A172 (cell line): Measurements from ENCODE around the gene ALAS2. TPM values are rescaled to one million over a fixed set of nuclear protein-coding genes. Genes with fewer than 3 reads are reported as not detected.
"Not testable (repeated sequence)": the region's sequence is repeated elsewhere in the genome, so short reads cannot be mapped to it uniquely, and the experiment has no call there.

Source experiments
- DNase-seq: peaks from one replicate; pipeline ENCODE4 v3.0.0-alpha.2; 2015; ENCODE audit warnings: low spot score
- total RNA-seq: library from RNA; depleted of rRNA; stranded (reverse); fragments of >200 nt; shearing (Covaris generic); gene quantifications from 2 replicates; pipeline ENCODE4 v1.2.3, GENCODE V29; 2014; rRNA removed

The ALAS2 gene, protein sequence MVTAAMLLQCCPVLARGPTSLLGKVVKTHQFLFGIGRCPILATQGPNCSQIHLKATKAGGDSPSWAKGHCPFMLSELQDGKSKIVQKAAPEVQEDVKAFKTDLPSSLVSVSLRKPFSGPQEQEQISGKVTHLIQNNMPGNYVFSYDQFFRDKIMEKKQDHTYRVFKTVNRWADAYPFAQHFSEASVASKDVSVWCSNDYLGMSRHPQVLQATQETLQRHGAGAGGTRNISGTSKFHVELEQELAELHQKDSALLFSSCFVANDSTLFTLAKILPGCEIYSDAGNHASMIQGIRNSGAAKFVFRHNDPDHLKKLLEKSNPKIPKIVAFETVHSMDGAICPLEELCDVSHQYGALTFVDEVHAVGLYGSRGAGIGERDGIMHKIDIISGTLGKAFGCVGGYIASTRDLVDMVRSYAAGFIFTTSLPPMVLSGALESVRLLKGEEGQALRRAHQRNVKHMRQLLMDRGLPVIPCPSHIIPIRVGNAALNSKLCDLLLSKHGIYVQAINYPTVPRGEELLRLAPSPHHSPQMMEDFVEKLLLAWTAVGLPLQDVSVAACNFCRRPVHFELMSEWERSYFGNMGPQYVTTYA
- not detected in 2 replicates for total RNA-seq

DNA sequence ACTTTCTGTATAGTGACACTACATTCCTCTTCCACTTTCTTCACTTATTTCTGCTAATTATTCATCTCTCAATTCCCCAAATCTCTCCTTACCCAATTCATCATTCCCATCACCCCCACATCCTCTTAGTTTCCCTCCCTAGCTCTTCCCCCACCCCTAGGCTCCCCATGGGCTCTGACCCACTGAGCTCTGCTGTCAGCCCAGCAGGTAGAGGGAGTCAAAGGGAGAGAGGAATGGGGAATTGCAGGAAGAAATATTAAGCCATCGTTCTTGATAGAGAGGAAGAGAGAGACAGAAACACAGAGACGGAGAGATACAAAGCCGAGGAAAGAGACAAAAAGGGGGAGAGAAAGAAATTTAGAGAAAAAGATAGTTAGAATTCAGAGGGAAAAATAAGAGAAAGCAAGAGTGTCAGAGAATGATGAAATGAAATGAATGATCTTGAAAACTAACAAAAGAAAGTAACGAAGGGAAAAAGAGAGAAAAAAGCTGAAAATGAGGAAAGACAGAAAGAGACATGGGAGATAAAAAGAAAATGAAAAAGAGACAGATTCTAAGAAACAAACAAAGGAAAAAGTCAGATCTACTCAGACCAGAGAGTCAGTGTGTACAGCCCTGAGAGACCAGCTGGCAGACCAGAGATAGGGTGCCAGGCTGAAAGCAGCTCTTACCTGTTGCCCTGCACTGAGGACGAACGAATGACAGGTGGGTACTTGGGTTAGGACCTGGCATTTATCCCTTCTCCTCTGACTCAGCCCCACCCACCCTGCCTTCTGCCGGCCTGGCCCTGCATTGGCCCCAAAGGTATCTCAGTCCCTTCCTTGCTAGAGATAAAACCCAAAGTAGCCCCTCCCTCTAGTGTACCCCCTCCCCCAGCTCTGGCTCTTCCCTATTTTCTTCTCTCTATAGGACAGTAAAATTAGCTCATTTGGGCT, at the start of gene ALAS2:
Gene ALAS2 (minus strand): TSS at position 707 of the 935 bp plus-strand sequence. CDS start 4,977 bp downstream, outside the sequence.
- DNase-seq, result no peak

DNA sequence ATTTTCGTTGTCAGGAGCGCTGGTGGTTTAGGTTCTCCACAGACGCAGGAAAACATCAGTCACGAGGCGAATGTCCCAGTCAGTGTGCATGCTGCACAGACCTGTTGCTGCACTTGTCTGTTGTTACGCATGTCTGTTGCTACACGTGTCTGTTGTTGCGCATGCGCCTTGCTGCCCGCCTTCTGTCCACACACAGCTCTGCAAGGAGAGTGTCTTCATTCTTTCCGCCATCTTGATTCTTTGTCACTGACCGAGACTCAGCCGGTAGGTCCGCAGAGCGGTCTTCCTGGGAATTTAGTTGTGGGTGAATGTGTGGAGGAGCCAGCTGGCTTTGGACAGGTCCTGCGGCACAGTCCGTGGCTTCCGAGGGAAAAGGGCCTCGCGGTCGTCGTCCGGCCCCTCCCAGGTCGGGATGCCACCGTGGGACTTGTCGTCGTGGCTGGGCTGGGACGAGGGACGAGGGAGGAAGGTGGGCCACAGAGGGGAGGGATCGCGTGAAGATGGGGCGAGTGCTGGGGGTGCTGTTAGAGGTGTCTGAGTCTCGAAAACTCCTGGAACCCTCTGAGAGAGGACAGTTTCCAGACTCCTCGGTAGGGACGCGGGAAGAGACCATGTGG, 44.2 kb upstream of the ALAS2 start, which contains the start of gene PAGE2B:
Gene PAGE2B (plus strand): TSS at position 180 of the 617 bp plus-strand sequence. CDS start 1,012 bp downstream, outside the sequence.
- DNase-seq, result no peak

- DNase-seq, result no peak
Observed at GRCh38 chrX:55072286-55072685, 41.5 kb upstream of the ALAS2 start.

- not testable (repeated sequence) for DNase-seq
Observed at GRCh38 chrX:55067180-55067579, 36.4 kb upstream of the ALAS2 start.

- DNase-seq, result peak; percentile 30
Observed at GRCh38 chrX:55057675-55058249, 27.0 kb upstream of the ALAS2 start.

GRCh38 chrX:55056820-55057674, 26.3 kb upstream of the ALAS2 start:
- peak; percentile 11 for DNase-seq

DNA sequence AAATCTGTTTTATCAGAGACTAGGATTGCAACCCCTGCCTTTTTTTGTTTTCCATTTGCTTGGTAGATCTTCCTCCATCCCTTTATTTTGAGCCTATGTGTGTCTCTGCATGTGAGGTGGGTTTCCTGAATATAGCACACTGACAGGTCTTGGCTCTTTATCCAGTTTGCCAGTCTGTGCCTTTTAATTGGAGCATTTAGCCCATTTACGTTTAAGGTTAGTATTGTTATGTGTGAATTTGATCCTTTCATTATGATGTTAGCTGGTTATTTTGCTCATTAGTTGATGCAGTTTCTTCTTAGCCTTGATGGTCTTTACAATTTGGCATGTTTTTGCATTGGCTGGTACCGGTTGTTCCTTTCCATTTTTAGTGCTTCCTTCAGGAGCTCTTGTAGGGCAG, 19.8 kb upstream of the ALAS2 start:
- DNase-seq, result not testable (repeated sequence)

DNA sequence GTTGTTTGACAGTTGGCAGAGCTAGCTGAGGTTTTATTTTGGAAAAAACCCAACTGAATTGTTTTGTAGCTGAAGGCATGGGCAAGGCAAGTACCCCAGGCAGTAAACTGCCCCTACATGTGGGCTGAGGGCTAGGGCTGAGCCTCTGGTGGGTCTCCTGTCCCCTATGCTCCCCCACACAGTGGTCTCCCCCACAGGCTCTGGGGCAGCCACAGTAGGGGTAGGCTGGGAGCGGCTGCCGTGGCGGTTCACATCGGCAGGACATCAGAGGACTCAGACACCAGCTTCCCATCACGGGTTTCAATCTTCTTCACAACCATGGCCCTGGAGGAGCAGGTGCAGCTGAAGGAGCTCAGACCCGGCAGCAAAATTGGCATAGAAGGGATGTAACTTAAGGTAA, 10.7 kb upstream of the ALAS2 start:
- DNase-seq, result no peak

GRCh38 chrX:55039471-55039870, 8.7 kb upstream of the ALAS2 start:
- DNase-seq, result no peak

DNA sequence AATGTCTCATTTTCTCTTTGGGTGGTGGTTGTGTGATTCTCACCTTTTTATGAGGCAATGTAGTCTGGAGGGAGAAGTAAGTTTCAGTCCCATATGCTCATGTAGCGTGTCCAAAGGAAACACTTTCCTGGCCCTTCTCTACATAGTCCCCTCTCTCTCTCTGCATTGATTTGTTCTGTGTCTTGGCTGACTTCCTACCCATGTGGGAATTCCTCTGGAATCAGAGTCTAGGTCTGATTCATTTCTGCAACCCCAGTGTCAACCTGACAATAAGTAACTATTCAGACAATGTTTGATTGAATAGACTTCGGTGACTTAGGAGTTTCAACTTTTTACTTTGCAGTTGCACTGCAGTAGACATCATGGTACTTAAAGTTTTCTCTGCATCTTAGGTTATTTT, 2.7 kb upstream of the ALAS2 start:
- no peak for DNase-seq

DNA sequence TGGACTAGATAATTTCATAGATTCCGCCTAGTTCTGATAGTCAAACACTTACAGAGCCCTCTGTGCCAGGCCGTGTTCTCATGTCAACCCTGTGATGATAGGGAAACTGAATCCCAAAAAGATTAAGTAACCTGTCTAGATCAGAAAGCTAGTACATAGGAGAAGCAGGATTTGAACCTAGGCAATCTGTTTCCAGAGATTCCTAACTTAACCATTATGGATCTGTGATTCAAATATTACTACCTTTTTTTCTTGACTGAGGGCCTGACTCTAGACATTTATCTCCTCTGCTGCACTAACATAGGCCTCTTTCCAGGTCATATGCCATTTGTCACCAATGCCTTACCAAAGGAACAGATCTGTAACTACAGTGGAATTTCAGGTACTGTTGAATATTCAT, 1.5 kb downstream of the ALAS2 start:
- no peak for DNase-seq

GRCh38 chrX:55028611-55029010, 2.2 kb downstream of the ALAS2 start:
- no peak for DNase-seq

DNA sequence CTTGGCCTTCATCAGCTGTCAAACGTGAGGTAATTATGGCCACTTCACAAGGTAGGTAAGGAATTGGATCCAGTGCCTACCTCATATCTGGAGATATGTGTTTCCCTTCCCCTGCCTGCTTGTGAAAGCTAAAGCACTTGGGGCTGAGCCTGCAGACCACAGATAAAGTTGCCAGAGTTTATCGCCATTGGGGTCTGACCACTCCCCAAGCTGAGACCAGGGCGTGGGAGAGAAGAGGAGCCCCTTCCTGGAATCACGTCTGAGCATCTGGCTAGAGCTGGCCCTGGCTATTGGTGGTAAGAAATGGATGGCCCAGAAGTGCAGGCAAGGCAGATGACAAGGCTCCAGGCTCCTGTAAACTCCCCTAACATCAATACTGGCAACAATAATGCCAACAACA, 2.7 kb downstream of the ALAS2 start:
- no peak for DNase-seq

DNA sequence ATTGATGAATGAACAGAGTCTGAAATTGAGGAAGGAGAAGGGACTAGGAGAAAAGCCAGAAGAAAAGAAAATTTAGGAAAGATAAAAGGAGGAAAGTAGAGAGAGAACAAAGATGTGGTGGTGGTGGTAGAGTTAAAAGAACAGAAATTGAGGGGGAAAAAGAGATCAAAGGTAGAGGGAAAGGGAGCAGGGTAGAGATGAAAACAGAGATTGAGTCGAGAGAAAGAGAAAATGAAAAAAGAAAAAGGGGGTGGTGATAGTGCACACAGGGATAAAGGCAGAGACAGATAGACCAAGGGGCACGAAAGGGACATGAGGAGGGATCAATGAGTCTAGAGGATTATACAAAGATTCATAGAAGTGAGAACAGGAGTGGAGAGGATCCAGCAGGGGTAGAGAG, 3.9 kb downstream of the ALAS2 start:
- no peak for DNase-seq

DNA sequence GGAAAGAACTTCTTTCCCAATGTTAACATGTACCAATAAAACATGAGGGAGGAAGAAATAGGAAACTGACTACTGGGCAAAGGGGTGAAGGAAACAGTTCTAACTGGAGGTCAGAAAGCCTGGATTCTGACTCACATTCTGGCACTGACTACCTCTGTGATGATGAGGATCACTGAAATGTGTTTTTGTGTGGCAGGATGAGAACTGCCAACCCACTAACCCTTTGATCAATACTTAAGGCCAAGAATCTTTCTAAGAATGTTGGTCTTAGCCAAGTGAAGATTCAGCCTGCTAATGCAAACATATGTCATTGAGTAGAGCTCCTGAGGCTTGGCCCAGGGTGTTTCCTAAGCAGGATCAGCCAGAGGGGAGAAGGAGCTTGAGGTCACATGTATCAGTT, 4.6 kb downstream of the ALAS2 start:
- no peak for DNase-seq

DNA sequence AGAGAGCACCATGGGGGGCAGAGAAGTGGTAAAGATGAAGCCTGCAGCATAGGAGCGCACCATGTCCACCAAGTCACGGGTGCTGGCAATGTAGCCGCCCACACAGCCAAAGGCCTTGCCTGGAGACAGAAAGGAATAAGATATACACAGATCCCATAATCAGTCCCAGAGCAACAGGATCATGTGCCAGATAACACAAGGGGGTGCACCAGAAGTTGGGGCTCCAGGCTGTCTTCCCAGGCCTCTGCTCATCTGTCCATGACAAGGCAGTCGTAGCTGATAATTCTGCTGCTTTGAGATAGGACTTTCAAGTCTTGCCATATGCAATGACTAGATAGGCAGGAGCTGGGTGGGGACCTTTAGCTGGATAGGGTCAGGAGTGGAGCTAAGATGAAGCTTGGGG, 15.9 kb downstream of the ALAS2 start:
- DNase-seq, result no peak

DNA sequence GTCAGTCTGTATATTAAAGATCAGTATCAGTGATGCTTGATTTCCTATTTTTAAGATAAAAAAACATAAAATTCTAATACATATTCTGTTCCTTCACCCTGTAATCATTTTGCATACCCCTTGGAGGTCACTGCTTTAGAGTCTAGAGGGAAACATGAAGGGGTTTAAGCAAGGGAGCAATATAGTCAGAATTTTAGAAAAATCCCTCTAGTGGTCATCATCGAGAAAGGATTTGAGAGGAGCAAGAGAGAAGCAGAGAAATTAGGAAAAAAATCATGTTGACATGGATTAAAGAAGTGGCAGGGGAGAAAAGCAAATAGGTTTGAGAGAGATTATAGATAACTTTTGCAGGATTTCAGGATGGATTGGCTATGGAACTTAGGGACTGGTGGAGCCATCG, 19.5 kb downstream of the ALAS2 start:
- no peak for DNase-seq

DNA sequence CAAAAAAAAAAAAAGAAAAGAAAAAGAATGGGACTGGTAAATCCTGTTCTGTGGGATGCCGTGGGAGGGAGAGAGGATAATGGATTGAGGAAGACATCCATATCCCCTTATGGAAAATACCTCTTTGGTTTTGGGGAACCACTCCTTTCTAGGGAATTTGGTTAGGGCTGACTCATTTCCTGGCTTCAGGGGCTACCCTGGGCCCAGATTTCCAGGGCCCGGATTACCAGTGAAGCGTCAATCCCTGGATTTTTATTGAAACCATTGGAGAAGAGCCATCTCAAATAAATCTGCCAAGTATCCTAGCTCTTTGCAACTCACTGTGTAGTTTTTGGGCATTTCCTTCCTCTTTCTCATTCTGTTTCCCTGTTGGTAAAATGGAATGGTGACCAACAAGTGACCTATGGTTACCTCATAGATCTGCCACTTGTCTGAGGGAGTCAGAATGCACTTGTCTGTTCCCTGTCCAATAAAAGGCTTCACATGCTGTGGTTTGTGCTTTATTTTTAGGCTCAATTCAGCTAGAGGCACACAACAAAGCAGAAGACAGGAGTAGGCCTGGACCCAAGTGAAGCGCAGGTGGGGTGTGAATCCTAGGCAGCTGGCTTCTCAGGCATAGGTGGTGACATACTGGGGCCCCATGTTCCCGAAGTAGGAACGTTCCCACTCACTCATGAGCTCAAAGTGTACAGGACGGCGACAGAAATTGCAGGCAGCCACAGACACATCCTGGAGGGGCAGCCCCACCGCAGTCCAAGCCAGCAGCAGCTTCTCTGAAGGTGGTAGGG, 22.0 kb downstream of the ALAS2 start:
- DNase-seq, result peak; percentile 83

DNA sequence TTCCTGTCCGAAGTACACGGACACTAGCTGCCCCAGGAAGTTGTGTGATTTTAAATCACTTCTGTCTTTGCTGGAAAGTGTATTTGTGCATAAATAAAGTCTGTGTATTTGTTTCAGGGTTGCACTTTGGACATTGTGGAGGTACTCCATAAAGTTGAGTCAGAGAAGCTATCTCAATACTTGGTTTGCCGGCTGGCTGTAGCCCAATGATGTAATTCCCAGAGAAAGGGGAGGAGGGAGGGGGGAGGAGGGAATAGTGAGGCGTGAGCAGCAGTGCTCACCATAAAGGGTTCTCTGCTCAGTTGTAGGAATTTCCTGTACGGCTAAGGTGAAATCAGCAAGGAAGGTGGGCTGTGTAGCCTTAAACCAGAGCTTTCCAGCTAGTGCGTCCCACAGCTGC, 23.1 kb downstream of the ALAS2 start:
- peak; percentile 65 for DNase-seq
